Activated naive CD4-positive, alpha-beta T cell treated with anti-CD3 and anti-CD28 coated beads, Interleukin-2, amount 50 U/mL, for 72 hours (primary cell): ENCODE results near the gene PLXND1. TPM values are rescaled to one million over a fixed set of nuclear protein-coding genes. Genes with fewer than 3 reads are reported as not detected.
"Not testable (repeated sequence)": the region's sequence is repeated elsewhere in the genome, so short reads cannot be mapped to it uniquely, and the experiment has no call there.

Source experiments
- ATAC-seq, 2 donors: fragments of 150-1000 bp; cut with Tn5 transposase; 2 replicates each; pipeline ENCODE4 v1.10.0; 2021; ENCODE audit warnings: mild to moderate bottlenecking in 2 of 2, moderate library complexity in 2 of 2
- DNase-seq, 2 donors: peaks; one replicate each; pipeline ENCODE4 v3.0.0; 2021 to 2022; ENCODE audit warnings: low spot score in 2 of 2
- H3K27ac Mint-ChIP-seq, 2 donors: one replicate each; pipeline ENCODE4 v1.8.0; 2022; ENCODE audit warnings: mild to moderate bottlenecking in 2 of 2, mixed read lengths in 2 of 2
- H3K36me3 Mint-ChIP-seq, 2 donors: one replicate each; pipeline ENCODE4 v1.8.0; 2022; ENCODE audit warnings: mixed read lengths in 2 of 2
- H3K9me3 Mint-ChIP-seq, 2 donors: one replicate each; pipeline ENCODE4 v1.8.0; 2022; ENCODE audit warnings: mixed read lengths in 2 of 2
- total RNA-seq, 2 donors: library from RNA; stranded (reverse); gene quantifications; one replicate each; pipeline ENCODE4 v1.2.3, GENCODE V29; 2022

The PLXND1 gene
- total RNA-seq, 2 donors from 2014 or later, result 3.5 to 5.7 TPM

DNA sequence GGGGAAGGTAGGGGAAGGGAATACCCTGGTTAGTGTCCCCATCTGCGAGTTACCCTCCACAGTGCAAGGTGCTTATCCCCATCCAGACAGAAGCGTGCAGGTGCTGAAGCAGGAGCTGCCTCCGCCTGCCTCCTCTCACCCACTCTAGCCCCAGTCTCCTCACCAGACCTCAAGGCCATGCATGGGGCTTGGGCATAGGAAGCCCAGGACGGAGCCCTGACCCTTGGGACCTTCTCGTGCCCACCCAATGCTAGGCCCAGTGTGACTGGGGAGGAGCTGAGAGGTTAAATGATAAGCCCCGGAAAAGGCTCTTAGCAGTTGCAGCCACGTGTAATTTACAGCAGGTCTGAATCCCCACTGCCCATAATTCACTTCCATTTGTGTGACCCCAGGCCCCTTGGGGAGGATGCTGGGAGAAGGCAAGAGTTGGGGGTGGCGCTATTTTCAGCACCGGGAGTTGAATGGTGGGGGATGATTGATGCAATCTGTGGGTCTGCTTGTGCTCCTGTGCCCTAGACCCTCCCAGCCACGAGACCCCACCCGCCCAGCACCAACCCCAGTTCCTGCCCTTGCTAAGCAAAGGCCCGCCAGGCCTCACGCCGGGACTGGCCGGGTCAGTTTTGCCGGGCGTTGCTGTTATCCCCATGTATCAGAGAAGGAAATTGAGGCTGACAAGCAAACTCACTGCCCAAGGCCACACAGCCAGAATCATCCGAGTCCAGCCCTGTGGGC is 14.5 kb upstream of the PLXND1 start:
- no peaks in the 10 kb centered on the region for H3K9me3 Mint-ChIP-seq
- no peak overlapping the region for H3K27ac Mint-ChIP-seq
- ATAC-seq (no peak), DNase-seq (no peak)
- H3K36me3 Mint-ChIP-seq, result no peaks in the 10 kb centered on the region

DNA sequence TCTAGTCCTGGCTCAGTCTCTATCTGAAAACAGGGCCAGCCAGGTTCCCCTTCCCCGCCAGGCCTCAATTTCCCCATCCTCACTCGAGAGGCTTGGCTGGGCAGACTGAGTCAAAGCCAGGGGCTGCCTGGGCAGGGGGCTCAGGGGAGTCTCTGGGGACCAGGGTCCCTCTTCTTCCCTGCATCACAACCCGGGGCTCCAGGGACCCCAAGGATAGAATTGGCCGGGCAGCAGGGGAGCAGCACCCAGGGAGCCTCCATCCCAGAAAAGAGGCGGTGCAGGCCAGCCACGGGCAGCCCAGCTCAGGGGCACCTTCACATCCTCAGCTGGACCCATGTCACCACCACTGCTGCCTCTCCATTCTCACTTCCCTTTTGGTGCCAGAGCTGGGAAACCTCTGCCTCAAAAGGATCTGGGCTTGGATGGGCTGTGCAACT is 13.3 kb upstream of the PLXND1 start:
- H3K27ac Mint-ChIP-seq, result no peak overlapping the region
- DNase-seq (no peak), ATAC-seq (no peak)
- no peaks in the 10 kb centered on the region for H3K9me3 Mint-ChIP-seq
- no peaks in the 10 kb centered on the region for H3K36me3 Mint-ChIP-seq

DNA sequence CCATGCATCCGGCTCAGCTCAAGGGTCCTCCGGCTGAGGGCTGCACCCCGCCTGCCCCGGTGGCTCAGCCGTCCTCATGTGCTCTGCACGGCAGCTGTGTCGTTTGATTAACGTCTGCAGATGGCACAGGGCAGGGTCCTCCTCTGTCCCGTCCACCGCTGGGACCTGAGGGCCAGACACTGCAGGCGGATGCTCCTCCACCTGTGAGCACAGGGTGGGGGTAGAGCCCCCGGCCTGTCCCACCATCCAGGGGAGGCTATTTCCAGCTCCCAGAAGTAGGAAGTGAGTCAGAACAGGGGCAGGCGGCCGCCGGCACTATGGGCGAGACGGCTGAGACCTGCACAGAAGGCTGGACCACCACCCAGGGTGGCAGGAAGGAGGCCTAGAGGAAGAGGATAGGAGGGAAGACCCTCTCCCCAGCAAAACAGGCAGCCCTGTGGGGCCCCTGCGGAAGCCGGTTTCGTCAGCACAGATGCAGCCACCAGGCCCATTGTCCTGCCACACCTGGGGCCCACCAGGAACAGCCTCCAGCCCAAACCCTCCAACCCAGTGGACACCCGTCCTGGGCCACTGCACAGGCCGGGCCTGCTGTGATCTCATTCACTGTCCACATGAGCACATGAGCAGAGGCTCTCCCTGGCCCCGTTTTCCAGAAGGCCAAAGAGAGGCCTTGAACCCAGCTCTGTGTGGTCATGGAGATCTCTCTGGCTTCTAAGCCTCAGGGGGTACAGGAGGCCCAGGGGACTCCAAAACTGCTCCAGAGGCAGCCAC is 12.6 kb upstream of the PLXND1 start:
- DNase-seq (no peak), ATAC-seq (no peak)
- H3K36me3 Mint-ChIP-seq, result no peaks in the 10 kb centered on the region
- no peaks in the 10 kb centered on the region for H3K9me3 Mint-ChIP-seq
- H3K27ac Mint-ChIP-seq, result no peak overlapping the region

DNA sequence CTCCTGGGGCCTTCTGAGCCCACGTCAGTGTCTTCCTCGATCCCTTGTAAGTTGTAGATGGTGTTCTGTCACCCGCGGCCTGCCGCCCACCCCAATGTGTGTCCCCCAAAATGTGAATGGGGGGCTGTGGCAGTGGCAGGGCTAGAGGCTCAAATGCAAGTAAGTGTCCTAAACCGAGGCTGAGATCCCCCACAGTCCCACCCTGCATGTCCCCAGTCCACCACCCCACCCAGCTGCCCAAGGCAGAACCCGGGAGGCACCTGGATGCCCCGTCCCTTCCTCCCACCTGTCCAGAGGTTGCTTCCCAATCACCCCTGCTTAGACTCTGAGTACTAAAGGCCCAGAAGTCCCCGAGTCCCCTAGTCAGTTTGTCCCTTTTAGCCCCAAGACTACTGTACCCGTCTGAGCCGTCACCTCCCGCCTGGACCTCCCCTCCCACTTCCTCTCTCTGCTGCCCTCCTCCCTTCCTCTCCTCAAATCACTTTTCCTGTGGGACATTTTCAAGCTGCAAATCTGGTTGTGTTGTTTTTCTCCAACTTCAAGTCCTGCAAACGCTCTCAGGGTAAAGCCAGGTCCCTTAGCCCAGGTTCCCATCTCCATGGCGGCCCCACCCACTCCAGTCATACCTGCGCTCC is 11.8 kb upstream of the PLXND1 start:
- DNase-seq, result no peak
- ATAC-seq, result no peak
- H3K27ac Mint-ChIP-seq, result no peak overlapping the region
- no peaks in the 10 kb centered on the region for H3K36me3 Mint-ChIP-seq
- no peaks in the 10 kb centered on the region for H3K9me3 Mint-ChIP-seq

DNA sequence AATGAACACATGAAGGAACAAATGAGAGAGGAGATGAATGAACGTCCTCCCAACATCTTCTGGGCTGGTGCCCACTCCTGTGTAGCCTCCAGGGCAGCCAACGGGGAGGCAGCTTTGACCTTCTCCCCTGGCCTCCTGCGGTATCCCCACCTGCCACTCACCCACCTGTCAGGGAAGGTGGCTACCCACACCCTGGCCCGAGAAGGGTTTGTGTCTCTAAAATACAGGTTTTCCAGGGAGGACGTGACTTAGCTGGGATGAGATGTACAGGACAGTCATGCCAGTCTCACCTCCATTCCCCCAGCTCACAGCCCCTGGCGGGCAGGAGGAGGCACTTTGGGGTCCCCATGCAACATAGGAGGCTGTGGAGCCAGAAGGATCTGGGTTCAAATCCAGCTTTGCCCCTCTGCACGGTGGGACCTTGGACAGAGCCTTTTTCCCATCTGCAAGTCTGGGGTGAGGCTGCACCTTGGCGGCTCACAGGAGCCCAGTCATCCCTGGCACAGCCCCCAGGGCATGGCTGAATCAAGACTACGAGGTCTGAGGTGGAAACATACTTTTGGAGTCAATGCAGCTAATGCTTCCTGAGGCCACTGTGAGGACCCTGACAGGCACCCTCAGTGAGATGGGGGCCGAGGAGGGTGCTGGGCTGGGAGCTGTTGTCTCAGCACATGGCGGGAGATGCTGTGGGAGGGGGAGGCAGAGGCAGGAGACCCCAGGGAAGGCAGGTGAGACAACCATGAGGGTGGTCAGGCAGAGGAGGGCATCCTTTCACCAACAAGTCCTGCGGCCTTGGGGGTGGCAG is 11.1 kb upstream of the PLXND1 start:
- DNase-seq (no peak), ATAC-seq (no peak)
- Mint-ChIP-seq H3K9me3 (no peaks in the 10 kb centered on the region), H3K27ac (no peak overlapping the region), H3K36me3 (no peaks in the 10 kb centered on the region)

DNA sequence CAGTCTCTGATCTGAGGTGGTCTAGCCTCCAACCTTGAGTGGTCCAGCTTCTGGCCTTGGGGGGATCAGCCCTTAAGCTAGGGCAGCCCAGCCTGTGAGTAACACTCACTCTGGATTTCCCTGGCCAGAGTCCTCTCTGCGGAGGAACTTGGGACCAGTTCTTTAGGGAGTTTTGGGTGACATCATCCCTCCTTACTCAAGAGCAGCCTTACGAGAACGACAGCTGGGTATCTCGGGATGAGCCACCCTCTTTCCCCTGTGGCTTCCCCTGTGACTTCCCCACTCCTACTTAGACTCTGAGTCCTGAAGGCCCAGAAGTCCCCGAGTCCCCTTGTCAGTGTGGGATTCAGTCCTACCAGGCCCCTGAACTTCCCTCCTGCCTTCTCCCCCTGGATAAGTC is 10.2 kb upstream of the PLXND1 start:
- DNase-seq, result no peak
- Mint-ChIP-seq H3K36me3 (no peaks in the 10 kb centered on the region), H3K9me3 (no peaks in the 10 kb centered on the region), H3K27ac (no peak overlapping the region)
- ATAC-seq, result peak in 1 of 2 donors; percentile 22

DNA sequence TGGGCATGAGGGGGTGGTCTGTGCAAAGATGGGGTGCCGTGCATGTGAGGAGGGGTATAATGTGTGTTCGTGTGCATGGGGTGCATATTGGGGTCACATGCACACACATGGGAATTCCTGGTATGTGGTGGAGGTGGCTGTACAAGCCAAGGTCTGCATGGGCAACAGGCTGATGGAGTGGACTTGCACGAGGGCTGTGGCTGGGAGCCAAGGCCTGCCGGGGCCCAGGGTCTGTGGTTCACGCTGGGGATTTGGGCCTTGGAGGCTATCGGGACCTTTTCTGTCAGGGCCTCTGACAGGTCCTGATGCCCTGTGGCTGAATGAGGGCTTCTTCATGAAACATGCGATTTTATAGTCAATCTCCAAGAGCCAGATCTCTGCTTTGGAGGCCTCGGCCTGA is 9.8 kb upstream of the PLXND1 start:
- no peaks in the 10 kb centered on the region for H3K9me3 Mint-ChIP-seq
- DNase-seq (no peak), ATAC-seq (no peak)
- no peak overlapping the region for H3K27ac Mint-ChIP-seq
- H3K36me3 Mint-ChIP-seq, result no peaks in the 10 kb centered on the region

DNA sequence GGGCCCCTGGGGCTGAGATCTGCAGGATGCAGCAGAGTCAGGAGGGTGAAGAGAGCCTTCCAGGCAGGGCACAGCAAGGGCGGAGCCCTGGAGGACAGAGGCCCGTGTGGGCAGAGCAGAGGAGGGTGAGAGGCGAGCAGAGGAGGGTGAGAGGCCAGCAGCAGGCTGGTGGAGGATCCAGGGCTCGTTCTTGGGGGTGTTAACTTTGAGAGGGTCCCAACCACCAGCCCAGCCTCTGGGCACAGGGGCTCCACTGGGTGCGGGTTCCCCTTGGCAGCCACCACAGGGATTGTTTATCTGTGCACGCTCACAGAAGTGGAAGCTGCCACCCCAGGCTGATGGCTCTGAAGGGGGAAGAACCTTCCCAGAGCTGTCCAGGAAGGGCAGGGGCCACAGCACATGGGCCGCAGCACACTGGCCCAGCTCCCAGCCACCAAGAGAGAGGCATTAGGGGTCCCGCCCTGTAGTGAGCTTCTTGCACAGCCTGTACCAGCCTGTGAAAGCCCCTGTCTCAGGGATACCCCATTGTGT is 9.3 kb upstream of the PLXND1 start:
- H3K36me3 Mint-ChIP-seq, result no peaks in the 10 kb centered on the region
- DNase-seq, result no peak
- no peak for ATAC-seq
- H3K27ac Mint-ChIP-seq, result no peak overlapping the region
- H3K9me3 Mint-ChIP-seq, result no peaks in the 10 kb centered on the region

DNA sequence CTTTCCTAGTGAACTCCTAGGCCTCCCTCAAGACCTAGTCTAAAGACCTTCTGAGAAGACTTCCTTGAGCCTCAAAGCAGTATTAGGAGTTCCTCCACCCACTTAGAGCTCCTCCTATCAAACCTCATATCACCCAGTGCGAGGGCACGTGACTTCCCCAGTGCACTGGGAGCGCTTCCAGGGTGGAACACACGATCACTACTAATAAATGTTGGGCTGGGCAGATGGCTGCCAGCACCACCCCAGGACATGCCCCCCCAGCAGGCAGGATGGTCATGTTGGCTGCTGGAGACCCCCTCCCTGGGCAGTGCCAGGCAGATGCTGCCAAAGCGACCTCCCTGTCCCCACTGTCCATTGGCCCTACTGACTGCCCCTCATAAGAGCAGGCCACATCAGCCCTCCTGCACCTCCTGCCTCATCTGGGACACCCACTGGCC is 8.5 kb upstream of the PLXND1 start:
- no peaks in the 10 kb centered on the region for H3K36me3 Mint-ChIP-seq
- no peak for ATAC-seq
- DNase-seq, result no peak
- no peak overlapping the region for H3K27ac Mint-ChIP-seq
- H3K9me3 Mint-ChIP-seq, result no peaks in the 10 kb centered on the region

DNA sequence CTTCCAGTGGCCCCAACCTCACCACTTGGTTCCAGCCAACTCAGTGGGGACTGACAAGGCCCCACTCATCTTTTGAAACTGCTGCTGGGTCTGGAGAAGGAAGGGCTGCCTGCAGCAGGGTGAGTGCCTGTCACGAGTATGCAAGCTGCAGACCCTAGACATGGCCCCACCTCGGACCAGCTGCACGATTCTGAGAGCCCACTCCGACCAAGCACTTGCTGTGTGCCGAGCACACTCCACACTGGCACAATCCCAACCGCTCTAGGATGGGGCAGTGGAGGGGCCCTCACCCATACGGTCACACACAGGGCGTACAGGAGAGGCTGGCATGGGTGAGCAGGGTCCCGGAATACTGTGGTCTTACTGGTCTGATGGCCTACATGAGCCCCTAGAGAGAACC is 8.0 kb upstream of the PLXND1 start:
- no peak for DNase-seq
- H3K9me3 Mint-ChIP-seq, result no peaks in the 10 kb centered on the region
- H3K36me3 Mint-ChIP-seq, result no peaks in the 10 kb centered on the region
- no peak overlapping the region for H3K27ac Mint-ChIP-seq
- no peak for ATAC-seq

DNA sequence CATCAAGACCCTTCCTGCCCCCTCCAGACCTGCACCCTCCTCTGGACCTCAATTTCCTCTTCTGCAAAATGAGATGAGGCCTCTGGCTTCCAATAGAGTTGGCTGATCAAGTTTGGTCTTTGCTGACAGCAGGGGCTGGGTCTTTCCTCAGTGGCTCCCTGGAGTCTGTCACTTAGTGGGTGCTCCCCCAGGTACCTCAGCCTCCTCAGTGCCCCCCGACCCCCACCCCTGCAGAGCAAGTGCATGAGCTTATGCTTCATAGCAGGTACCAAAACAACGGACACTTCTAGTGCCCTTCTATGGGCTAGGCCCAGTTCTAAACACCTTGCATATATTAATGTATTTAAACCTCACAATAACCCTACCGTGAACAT is 6.9 kb upstream of the PLXND1 start:
- DNase-seq, result no peak
- ATAC-seq, result no peak
- H3K9me3 Mint-ChIP-seq, result no peaks in the 10 kb centered on the region

DNA sequence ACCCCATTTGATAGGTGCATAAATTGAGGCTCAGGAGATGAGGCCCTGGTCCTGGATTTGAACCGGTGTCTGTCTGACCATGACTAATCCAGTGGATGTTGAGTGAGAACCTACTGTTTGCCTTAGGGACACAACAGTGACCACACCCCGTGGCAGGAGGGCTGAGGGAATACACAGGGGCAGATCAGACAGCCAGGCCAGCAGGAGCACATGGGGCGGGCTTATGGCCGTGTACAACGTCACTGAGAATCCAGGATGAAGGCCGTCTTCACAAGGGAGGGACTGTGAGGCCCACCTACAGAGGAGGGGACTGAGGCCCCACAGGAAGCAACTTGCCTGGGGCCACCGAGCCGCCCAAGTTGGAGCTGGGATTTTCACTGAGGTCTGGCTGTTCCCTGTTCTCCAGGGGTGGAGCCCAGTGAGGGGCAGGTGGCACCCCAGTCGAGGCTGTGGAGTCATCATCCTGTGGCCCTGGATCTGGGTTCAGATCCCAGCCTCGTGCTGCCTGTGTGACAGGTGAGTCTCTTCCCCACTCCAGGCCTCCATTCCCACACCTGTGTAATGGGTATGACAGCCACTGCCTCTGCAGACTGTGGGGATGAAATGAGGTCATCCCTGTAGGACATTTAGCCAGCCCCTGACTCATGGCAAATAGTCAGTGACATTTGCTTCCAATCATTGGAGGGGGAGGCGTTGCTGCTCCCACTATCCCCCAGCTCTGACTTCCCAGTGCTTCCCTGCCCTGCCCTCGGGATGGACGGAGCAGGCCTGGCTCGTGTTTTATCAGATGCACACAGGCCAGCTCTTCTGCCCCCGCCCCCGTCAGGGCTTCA is 6.3 kb upstream of the PLXND1 start:
- ATAC-seq (no peak), DNase-seq (no peak)
- Mint-ChIP-seq H3K27ac (peak overlapping the region; percentile 45 to 47), H3K36me3 (no peaks in the 10 kb centered on the region), H3K9me3 (no peaks in the 10 kb centered on the region)

More for the DNA sequence above, 6.9 kb upstream of the PLXND1 start:
- H3K36me3 Mint-ChIP-seq, result no peaks in the 10 kb centered on the region
- no peak overlapping the region for H3K27ac Mint-ChIP-seq

DNA sequence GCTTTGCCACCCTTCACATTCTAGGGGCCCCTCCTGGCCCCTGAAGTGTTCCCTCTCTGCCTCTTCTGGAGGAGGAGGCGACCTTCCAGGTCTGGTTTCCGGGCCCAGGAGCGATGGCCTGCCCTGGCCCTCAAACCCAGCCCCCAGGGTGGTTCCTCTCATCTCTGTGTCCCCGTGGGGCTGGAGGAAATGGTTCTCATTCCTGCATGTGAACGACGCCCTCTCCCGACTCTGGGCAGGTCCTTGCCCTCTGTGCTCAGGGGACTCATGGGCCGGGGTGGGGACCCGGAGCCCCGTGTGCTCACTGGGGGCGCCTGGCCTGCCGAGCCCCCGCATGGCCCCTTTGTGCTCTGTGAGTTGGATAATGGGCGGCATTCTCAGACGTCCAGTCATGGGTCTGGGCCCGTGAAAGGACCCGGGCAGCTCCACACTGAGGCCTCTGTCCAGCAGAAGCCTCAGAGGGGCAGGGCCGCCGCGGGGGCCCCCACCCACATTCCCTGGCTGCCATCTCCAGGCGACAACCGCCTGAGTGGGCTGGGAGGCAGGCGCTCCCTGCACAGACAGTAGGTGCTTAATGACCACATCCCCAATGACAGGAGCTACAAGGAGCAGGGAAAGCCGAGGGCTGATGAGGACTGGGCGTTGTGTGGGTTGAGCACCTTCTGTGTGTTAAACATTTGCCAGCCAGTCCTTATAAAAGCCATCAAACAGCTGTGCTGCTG is 5.5 kb upstream of the PLXND1 start:
- H3K9me3 Mint-ChIP-seq, result no peaks in the 10 kb centered on the region
- H3K27ac Mint-ChIP-seq, result peak overlapping the region in 1 of 2 donors; percentile 45
- DNase-seq (no peak), ATAC-seq (no peak)
- no peaks in the 10 kb centered on the region for H3K36me3 Mint-ChIP-seq

DNA sequence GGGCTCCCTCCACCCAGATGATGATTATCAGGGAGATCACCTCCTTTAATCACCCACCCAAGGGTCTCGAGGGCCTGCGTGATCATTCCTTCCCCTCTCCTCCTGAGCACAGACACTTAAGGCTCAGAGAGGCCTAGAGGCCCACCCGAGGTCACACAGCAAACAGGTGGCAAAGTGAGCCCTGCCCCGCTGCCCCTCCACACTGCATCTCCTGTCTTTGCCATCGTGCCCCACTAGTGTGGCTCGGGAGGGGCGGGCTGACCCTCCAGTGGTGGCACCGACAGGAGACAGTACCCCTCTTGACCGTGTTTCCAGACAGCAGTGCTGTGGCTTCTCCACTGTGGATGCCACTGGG is 4.9 kb upstream of the PLXND1 start:
- ATAC-seq (no peak), DNase-seq (no peak)
- Mint-ChIP-seq H3K27ac (no peak overlapping the region), H3K36me3 (no peaks in the 10 kb centered on the region), H3K9me3 (no peaks in the 10 kb centered on the region)

DNA sequence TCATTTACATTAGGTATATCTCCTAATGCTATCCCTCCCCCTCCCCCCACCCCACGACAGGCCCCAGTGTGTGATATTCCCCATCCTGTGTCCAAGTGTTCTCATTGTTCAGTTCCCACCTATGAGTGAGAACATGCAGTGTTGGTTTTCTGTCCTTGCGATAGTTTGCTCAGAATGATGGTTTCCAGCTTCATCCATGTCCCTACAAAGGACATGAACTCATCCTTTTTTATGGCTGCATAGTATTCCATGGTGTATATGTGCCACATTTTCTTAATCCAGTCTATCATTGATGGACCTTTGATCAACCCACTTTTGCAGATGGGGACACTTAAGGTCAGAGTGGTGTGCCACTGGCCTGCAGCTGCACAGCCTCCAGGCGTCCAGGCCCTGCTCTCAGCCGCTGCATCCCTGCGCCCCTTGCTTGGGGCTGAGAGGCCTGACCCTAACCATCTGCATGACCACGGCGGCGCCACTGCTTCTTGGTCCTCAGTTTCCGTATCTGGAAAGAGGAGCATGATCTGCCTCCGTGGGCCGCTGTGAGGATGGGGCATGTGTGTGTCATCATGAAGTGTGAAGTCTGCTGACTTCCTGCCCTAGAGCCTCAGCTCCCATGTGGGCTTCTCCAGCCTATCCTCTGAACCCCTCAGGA is 4.4 kb upstream of the PLXND1 start:
- not testable (repeated sequence) for H3K36me3 Mint-ChIP-seq, H3K9me3 Mint-ChIP-seq, ATAC-seq, DNase-seq, H3K27ac Mint-ChIP-seq
